ENCODE results near the gene KIF6. TPM values are rescaled to one million over a fixed set of nuclear protein-coding genes. Genes with fewer than 3 reads are reported as not detected.

KIF6 gene
- total RNA-seq, 1 donor from 2014 or later: 2.0 TPM

GRCh38 chr6:39419607-39420006, 305.6 kb downstream of the KIF6 start:
- DNase-seq (ENCODE audit: low read depth) (no peak), FAIRE-seq (no peak)
- no peaks in the 10 kb centered on the region for H4K20me1 ChIP-seq (ENCODE audit: insufficient read depth, low read length)
- no peaks in the 10 kb centered on the region for H3K9me3 ChIP-seq (ENCODE audit: insufficient read depth, low read depth, low read length)
- H3K79me2 ChIP-seq (ENCODE audit: insufficient read depth, low read length): no peaks in the 10 kb centered on the region
- H3K27ac ChIP-seq (ENCODE audit: low read depth, low read length): no peak overlapping the region
- H3K9ac ChIP-seq (ENCODE audit: low read length): no peak overlapping the region
- no peak overlapping the region for H2AFZ ChIP-seq (ENCODE audit: low read depth, low read length)
- no peak for TF ChIP-seq CTCF (IDR thresholded peaks at IDR 0.05; ENCODE audit: insufficient read depth, low read depth, low read length)
- H3K36me3 ChIP-seq (ENCODE audit: insufficient read depth, low read length): no peaks in the 10 kb centered on the region
- Mint-ChIP-seq H3K27ac (ENCODE audit: unreplicated experiment) (no peak overlapping the region), H3K4me1 (ENCODE audit: low read depth, unreplicated experiment) (peaks cover 13% of the 10 kb centered on the region), H3K27me3 (ENCODE audit: low read depth, unreplicated experiment) (no peaks in the 10 kb centered on the region), H3K9me3 (ENCODE audit: unreplicated experiment) (no peaks in the 10 kb centered on the region), H3K36me3 (ENCODE audit: low read depth, unreplicated experiment) (no peaks in the 10 kb centered on the region), H3K4me3 (ENCODE audit: unreplicated experiment) (no peak overlapping the region)
- no peak overlapping the region for H3K4me3 ChIP-seq (ENCODE audit: insufficient read depth, low read depth, low read length)
- H3K27me3 ChIP-seq (ENCODE audit: insufficient read depth, low read length): no peaks in the 10 kb centered on the region
- H3K4me1 ChIP-seq (ENCODE audit: insufficient read depth, low read length): peaks cover 8% of the 10 kb centered on the region
- no peak overlapping the region for H3K4me2 ChIP-seq (ENCODE audit: low read length)

GRCh38 chr6:39417440-39417839, 307.8 kb downstream of the KIF6 start:
- TF ChIP-seq CTCF (IDR thresholded peaks at IDR 0.05; ENCODE audit: insufficient read depth, low read depth, low read length): no peak
- Histone ChIP-seq H3K79me2 (ENCODE audit: insufficient read depth, low read length) (no peaks in the 10 kb centered on the region), H3K4me3 (ENCODE audit: insufficient read depth, low read depth, low read length) (no peak overlapping the region), H3K27ac (ENCODE audit: low read depth, low read length) (peak overlapping the region; percentile 23), H3K9ac (ENCODE audit: low read length) (no peak overlapping the region), H3K36me3 (ENCODE audit: insufficient read depth, low read length) (no peaks in the 10 kb centered on the region), H3K9me3 (ENCODE audit: insufficient read depth, low read depth, low read length) (no peaks in the 10 kb centered on the region), H3K27me3 (ENCODE audit: insufficient read depth, low read length) (no peaks in the 10 kb centered on the region), H3K4me2 (ENCODE audit: low read length) (no peak overlapping the region), H3K4me1 (ENCODE audit: insufficient read depth, low read length) (peaks cover 8% of the 10 kb centered on the region), H2AFZ (ENCODE audit: low read depth, low read length) (no peak overlapping the region), H4K20me1 (ENCODE audit: insufficient read depth, low read length) (no peaks in the 10 kb centered on the region)
- H3K4me1 Mint-ChIP-seq (ENCODE audit: low read depth, unreplicated experiment): peaks cover 13% of the 10 kb centered on the region
- no peak for FAIRE-seq
- H3K27ac Mint-ChIP-seq (ENCODE audit: unreplicated experiment): no peak overlapping the region
- no peaks in the 10 kb centered on the region for H3K9me3 Mint-ChIP-seq (ENCODE audit: unreplicated experiment)
- H3K4me3 Mint-ChIP-seq (ENCODE audit: unreplicated experiment): no peak overlapping the region
- DNase-seq (ENCODE audit: low read depth): no peak
- no peaks in the 10 kb centered on the region for H3K27me3 Mint-ChIP-seq (ENCODE audit: low read depth, unreplicated experiment)
- no peaks in the 10 kb centered on the region for H3K36me3 Mint-ChIP-seq (ENCODE audit: low read depth, unreplicated experiment)

GRCh38 chr6:39416728-39417127, 308.5 kb downstream of the KIF6 start:
- H3K9me3 ChIP-seq (ENCODE audit: insufficient read depth, low read depth, low read length): no peaks in the 10 kb centered on the region
- H3K9ac ChIP-seq (ENCODE audit: low read length): no peak overlapping the region
- H3K4me2 ChIP-seq (ENCODE audit: low read length): peak overlapping the region; percentile 20
- H3K36me3 Mint-ChIP-seq (ENCODE audit: low read depth, unreplicated experiment): no peaks in the 10 kb centered on the region
- no peaks in the 10 kb centered on the region for H4K20me1 ChIP-seq (ENCODE audit: insufficient read depth, low read length)
- H3K4me3 Mint-ChIP-seq (ENCODE audit: unreplicated experiment): no peak overlapping the region
- H3K36me3 ChIP-seq (ENCODE audit: insufficient read depth, low read length): no peaks in the 10 kb centered on the region
- peak overlapping the region; percentile 19 for H3K27ac Mint-ChIP-seq (ENCODE audit: unreplicated experiment)
- H3K79me2 ChIP-seq (ENCODE audit: insufficient read depth, low read length): no peaks in the 10 kb centered on the region
- peak overlapping the region; percentile 23 for H3K27ac ChIP-seq (ENCODE audit: low read depth, low read length)
- no peaks in the 10 kb centered on the region for H3K9me3 Mint-ChIP-seq (ENCODE audit: unreplicated experiment)
- no peak for FAIRE-seq
- H3K27me3 ChIP-seq (ENCODE audit: insufficient read depth, low read length): no peaks in the 10 kb centered on the region
- no peak overlapping the region for H3K4me3 ChIP-seq (ENCODE audit: insufficient read depth, low read depth, low read length)
- H3K4me1 ChIP-seq (ENCODE audit: insufficient read depth, low read length): peaks cover 8% of the 10 kb centered on the region
- no peaks in the 10 kb centered on the region for H3K27me3 Mint-ChIP-seq (ENCODE audit: low read depth, unreplicated experiment)
- TF ChIP-seq EZH2 (IDR thresholded peaks at IDR 0.05; ENCODE audit: insufficient read depth, low read length): no peak
- no peak for TF ChIP-seq CTCF (IDR thresholded peaks at IDR 0.05; ENCODE audit: insufficient read depth, low read depth, low read length)
- peak overlapping the region; percentile 30 for H2AFZ ChIP-seq (ENCODE audit: low read depth, low read length)
- peak; percentile 76 for DNase-seq (ENCODE audit: low read depth)
- H3K4me1 Mint-ChIP-seq (ENCODE audit: low read depth, unreplicated experiment): peaks cover 11% of the 10 kb centered on the region
